ENCODE results near the gene CTSE. TPM values are rescaled to one million over a fixed set of nuclear protein-coding genes. Genes with fewer than 3 reads are reported as not detected.

The CTSE gene
- total and polyA plus RNA-seq, 2 of the 8 experiments (the other 6 are each of a cell fraction or from before 2014, with no cell fraction given): 0.03 TPM; not detected in 1

DNA sequence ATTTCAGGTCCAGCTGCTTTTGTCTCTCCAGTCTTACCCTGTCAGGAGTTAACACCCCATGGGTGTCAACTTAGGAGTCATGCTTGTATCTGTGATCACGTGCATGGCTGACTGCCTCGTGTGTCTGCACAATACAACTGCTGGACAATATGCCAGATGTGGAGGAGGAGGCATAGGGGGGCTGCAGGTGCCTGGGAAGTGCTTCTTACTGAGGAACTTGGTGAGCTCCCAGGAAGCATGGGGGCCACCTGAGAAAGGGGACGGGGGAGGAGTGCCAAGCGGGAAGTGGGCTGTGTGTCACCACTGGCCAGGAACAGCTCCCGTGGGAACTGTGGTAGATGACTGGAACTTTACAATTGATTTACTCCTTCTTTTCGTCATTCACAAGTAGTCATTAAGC, 38.8 kb upstream of the CTSE start:
- Histone ChIP-seq H3K4me3 (ENCODE audit: extremely low read depth in 1 of 4, insufficient read depth in 2 of 4, low read depth in 3 of 4, low read length in 4 of 4) (no peak overlapping the region), H2BK12ac (ENCODE audit: low read depth, low read length) (no peak overlapping the region), H2BK5ac (ENCODE audit: low read depth, low read length) (no peak overlapping the region), H2AFZ (ENCODE audit: low read length) (no peak overlapping the region), H3K79me2 (ENCODE audit: control insufficient read depth in 1 of 2, insufficient read depth in 2 of 2, low read length in 2 of 2) (no peaks in the 10 kb centered on the region), H2BK20ac (ENCODE audit: low read length) (no peak overlapping the region), H4K5ac (ENCODE audit: insufficient read length, low read depth, low read length) (no peak overlapping the region), H4K91ac (replicated peaks; ENCODE audit: insufficient read length, low read length) (no peak overlapping the region), H3K4me2 (ENCODE audit: insufficient read depth in 1 of 2, low read depth in 2 of 2, low read length in 2 of 2) (no peak overlapping the region), H3K36me3 (ENCODE audit: control insufficient read depth in 2 of 4, insufficient read depth in 4 of 4, low read length in 3 of 4) (no peaks in the 10 kb centered on the region), H4K20me1 (replicated peaks in 1 of 2; ENCODE audit: control insufficient read depth in 1 of 2, insufficient read depth in 2 of 2, low read length in 2 of 2) (no peaks in the 10 kb centered on the region), H3K9me3 (ENCODE audit: insufficient read depth in 2 of 2, low read depth in 1 of 2, low read length in 1 of 2) (peaks cover 8 to 12% of the 10 kb centered on the region in 2 experiments; a peak in 3 of 4 replicates), H2BK120ac (replicated peaks; ENCODE audit: low read depth, low read length) (no peak overlapping the region), H3K14ac (ENCODE audit: insufficient read length) (no peak overlapping the region), H2BK15ac (ENCODE audit: low read length) (no peak overlapping the region), H3K27me3 (replicated peaks in 1 of 4; ENCODE audit: control insufficient read depth in 3 of 4, extremely low read depth in 1 of 4, insufficient read depth in 3 of 4, low read length in 3 of 4) (no peaks in the 10 kb centered on the region), H3K4me1 (replicated peaks in 1 of 4; ENCODE audit: control insufficient read depth in 3 of 4, insufficient read depth in 4 of 4, low read length in 3 of 4) (no peaks in the 10 kb centered on the region), H3K56ac (replicated peaks; ENCODE audit: insufficient read length, low read depth, low read length) (no peak overlapping the region), H3K27ac (ENCODE audit: low read depth, low read length) (no peak overlapping the region), H3K18ac (ENCODE audit: extremely low read depth, low read length) (no peak overlapping the region), H3K23me2 (ENCODE audit: low read depth, low read length) (no peaks in the 10 kb centered on the region), H2AK5ac (ENCODE audit: low read depth, low read length) (no peak overlapping the region), H3K9ac (replicated peaks in 1 of 4; ENCODE audit: extremely low read depth in 1 of 4, low read depth in 3 of 4, low read length in 3 of 4) (no peak overlapping the region), H3K79me1 (ENCODE audit: low read depth, low read length) (no peaks in the 10 kb centered on the region), H4K8ac (ENCODE audit: extremely low read depth, insufficient read depth, low read length) (no peak overlapping the region), H3K23ac (ENCODE audit: insufficient read length) (no peak overlapping the region), H3K4ac (replicated peaks; ENCODE audit: insufficient read length, low read depth, low read length) (no peak overlapping the region)
- 91% methylated on average over 6 of the region's 6 CpGs; no CpG with 5 or more reads in 1 of the 2 experiments for WGBS, 2 experiments (ENCODE audit: extremely low coverage in 1 of 2, insufficient coverage in 1 of 2, insufficient read length in 1 of 2, insufficient replicate concordance in 2 of 2, low coverage in 1 of 2, low lambda C conversion rate in 2 of 2, missing lambda C conversion rate in 1 of 2)
- TF ChIP-seq, protein P1, sequence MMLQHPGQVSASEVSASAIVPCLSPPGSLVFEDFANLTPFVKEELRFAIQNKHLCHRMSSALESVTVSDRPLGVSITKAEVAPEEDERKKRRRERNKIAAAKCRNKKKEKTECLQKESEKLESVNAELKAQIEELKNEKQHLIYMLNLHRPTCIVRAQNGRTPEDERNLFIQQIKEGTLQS (IDR thresholded peaks at IDR 0.05; ENCODE audit: insufficient read depth, low read depth, low read length): no peak
- TF ChIP-seq TCF12 (IDR thresholded peaks at IDR 0.05; ENCODE audit: low read depth, low read length) (no peak), EP300 (IDR thresholded peaks at IDR 0.05; ENCODE audit: borderline replicate concordance in 1 of 2, low read depth in 2 of 2, low read length in 2 of 2) (no peak), CHD2 (IDR thresholded peaks at IDR 0.05; ENCODE audit: low read length) (no peak), KDM4A (IDR thresholded peaks at IDR 0.05; ENCODE audit: low read depth, low read length, severe bottlenecking) (no peak), GTF2F1 (IDR thresholded peaks at IDR 0.05; ENCODE audit: borderline replicate concordance, low read depth, low read length) (no peak), SP4 (IDR thresholded peaks at IDR 0.05; ENCODE audit: low read length) (no peak)
- POLR2A ChIA-PET (ENCODE audit: partially characterized antibody): no interaction called here
- no peak for DNase-seq (ENCODE audit: low read depth in 1 of 2, low spot score in 2 of 2)
- FAIRE-seq: no peak
- CTCF ChIA-PET (ENCODE audit: partially characterized antibody): interaction anchor here (0.6 to 1.4 kb wide), 3 partner anchors 38 to 527 kb away, joined by 3 to 4 read pairs (median 3); no protein-coding TSS in a partner anchor

All from H1 (cell line).